22Rv1 (cell line): ENCODE measurements around the gene HES2.
"Not testable (repeated sequence)": the region's sequence is repeated elsewhere in the genome, so short reads cannot be mapped to it uniquely, and the experiment has no call there.

ENCODE experiments used
- H3K27ac ChIP-seq: fragments of 450-650 bp; 2 replicates; pipeline ENCODE4 v1.5.1; 2017
- CTCF ChIP-seq: fragments of 450-650 bp; IDR thresholded peaks from 2 replicates; pipeline ENCODE4 v1.5.1; 2017; ENCODE audit warnings: mild to moderate bottlenecking
- ZFX ChIP-seq: fragments of 450-650 bp; IDR thresholded peaks from 2 replicates; pipeline ENCODE4 v1.6.1; 2017; ENCODE audit warnings: antibody characterized with exemption, borderline replicate concordance

The HES2 gene

GRCh38 chr1:6435547-6435946 lies 15.8 kb upstream of the HES2 start:
- no peak overlapping the region for H3K27ac ChIP-seq
- TF ChIP-seq ZFX (no peak), CTCF (no peak)

- H3K27ac ChIP-seq = no peak overlapping the region
- no peak for TF ChIP-seq ZFX
- TF ChIP-seq CTCF = no peak
These were observed 15.4 kb upstream of the HES2 start for GRCh38 chr1:6435129-6435528.

- H3K27ac ChIP-seq = no peak overlapping the region
- no peak for TF ChIP-seq CTCF
- TF ChIP-seq ZFX = no peak
These were observed 14.5 kb upstream of the HES2 start for GRCh38 chr1:6434186-6434585.

GRCh38 chr1:6431645-6432579 lies 12.2 kb upstream of the HES2 start:
- H3K27ac ChIP-seq = not testable (repeated sequence)

- not testable (repeated sequence) for H3K27ac ChIP-seq
These were observed 10.1 kb upstream of the HES2 start for GRCh38 chr1:6429660-6430411.

GRCh38 chr1:6428453-6428852 lies 8.7 kb upstream of the HES2 start:
- H3K27ac ChIP-seq = 0 out of 2 replicates have a peak overlapping the region, but pooled peaks have one; percentile 46

GRCh38 chr1:6427441-6428390 lies 8.0 kb upstream of the HES2 start:
- peak overlapping the region; percentile 46; the same call in 1 of the 2 replicates for H3K27ac ChIP-seq
- TF ChIP-seq CTCF (no peak), ZFX (no peak)

GRCh38 chr1:6426972-6427350 lies 7.2 kb upstream of the HES2 start:
- TF ChIP-seq CTCF (no peak), ZFX (no peak)
- H3K27ac ChIP-seq = no peak overlapping the region
